ENCODE results near the gene GOPC. TPM values are rescaled to one million over a fixed set of nuclear protein-coding genes. Genes with fewer than 3 reads are reported as not detected.

GOPC gene
- total RNA-seq, 2 donors from 2014 or later = 28.4 to 30.3 TPM

DNA sequence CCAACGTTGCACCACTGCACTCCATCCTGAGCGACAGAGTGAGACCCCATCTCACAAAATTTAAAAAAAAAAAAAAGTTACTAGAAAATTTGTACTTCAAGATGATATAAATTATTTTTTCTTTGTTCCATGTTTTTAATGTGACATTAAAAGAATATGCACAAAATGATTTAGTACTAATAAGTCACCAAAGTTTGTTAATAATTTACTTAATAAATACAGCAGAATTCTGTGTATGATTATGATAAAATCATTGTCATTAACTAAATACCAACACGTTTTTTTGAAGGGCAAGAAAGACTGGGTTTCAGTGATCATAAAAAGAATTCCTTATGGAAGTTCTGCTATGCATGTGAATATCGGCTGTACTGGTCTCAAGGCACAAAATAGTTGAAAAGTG lies 28.1 kb downstream of the GOPC start:
- no peaks in the 10 kb centered on the region for H3K4me1 ChIP-seq (ENCODE audit: control insufficient read depth, insufficient read depth, low read length)
- H3K27me3 Mint-ChIP-seq (ENCODE audit: insufficient read depth) = no peaks in the 10 kb centered on the region
- DNase-seq = no peak
- H3K4me3 Mint-ChIP-seq = no peak overlapping the region
- no peaks in the 10 kb centered on the region for H3K9me3 ChIP-seq (ENCODE audit: control insufficient read depth, low read length)
- H3K27ac Mint-ChIP-seq = no peak overlapping the region
- H3K27me3 ChIP-seq (ENCODE audit: control insufficient read depth, insufficient read depth, low read length, poor library complexity, severe bottlenecking) = no peaks in the 10 kb centered on the region
- peaks cover 39% of the 10 kb centered on the region for H3K36me3 Mint-ChIP-seq (ENCODE audit: low read depth)
- WGBS, 2 experiments (ENCODE audit: insufficient coverage in 1 of 2, insufficient read length in 1 of 2) = 80 to 82% methylated on average over 1 to 2 of the region's 4 CpGs
- H3K36me3 ChIP-seq (ENCODE audit: control insufficient read depth, insufficient read depth, low read length) = peaks cover 67% of the 10 kb centered on the region
- H3K9me3 Mint-ChIP-seq = no peaks in the 10 kb centered on the region
- H3K4me3 ChIP-seq (ENCODE audit: low read length) = no peak overlapping the region
- H3K9ac ChIP-seq (ENCODE audit: extremely low read depth, low read length, poor library complexity, severe bottlenecking) = no peak overlapping the region
- H3K27ac ChIP-seq (ENCODE audit: low read depth, low read length) = no peak overlapping the region
- TF ChIP-seq, protein P1, sequence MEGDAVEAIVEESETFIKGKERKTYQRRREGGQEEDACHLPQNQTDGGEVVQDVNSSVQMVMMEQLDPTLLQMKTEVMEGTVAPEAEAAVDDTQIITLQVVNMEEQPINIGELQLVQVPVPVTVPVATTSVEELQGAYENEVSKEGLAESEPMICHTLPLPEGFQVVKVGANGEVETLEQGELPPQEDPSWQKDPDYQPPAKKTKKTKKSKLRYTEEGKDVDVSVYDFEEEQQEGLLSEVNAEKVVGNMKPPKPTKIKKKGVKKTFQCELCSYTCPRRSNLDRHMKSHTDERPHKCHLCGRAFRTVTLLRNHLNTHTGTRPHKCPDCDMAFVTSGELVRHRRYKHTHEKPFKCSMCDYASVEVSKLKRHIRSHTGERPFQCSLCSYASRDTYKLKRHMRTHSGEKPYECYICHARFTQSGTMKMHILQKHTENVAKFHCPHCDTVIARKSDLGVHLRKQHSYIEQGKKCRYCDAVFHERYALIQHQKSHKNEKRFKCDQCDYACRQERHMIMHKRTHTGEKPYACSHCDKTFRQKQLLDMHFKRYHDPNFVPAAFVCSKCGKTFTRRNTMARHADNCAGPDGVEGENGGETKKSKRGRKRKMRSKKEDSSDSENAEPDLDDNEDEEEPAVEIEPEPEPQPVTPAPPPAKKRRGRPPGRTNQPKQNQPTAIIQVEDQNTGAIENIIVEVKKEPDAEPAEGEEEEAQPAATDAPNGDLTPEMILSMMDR (conservative IDR thresholded peaks at IDR 0.05) = no peak
- H3K4me1 Mint-ChIP-seq = no peaks in the 10 kb centered on the region

DNA sequence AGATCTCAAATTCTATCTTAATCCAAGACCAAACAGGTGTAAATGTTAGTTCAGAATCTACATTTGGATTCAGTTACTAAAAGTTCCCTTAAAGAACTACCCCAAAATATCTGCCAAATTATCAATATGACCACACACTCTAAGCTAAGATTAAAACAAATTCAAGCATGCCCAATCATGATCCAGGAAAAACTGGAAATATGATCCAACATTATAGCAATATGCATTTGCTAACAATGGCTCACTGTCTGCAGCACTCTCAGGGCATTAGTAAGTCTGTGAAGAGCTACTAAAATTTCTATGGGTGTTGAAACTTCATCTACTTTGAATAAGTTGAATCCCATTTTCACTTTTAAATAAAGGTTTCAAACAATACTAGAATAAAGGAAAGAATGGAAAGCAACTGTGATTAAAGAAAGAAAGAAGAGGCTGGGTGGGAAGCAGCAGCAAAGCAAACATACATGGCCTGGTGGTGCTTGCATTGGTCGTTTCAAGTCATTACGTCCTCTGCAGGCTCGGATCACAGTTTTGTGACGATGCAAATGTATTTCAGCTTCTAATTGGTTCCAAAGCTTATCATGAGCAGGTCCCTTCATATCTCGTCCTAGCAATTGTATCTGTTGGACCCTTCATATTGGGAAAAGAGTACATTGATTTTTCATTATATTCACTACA lies 29.2 kb downstream of the GOPC start:
- 90% methylated on average over 4 to 5 of the region's 5 CpGs for WGBS, 2 experiments (ENCODE audit: insufficient coverage in 1 of 2, insufficient read length in 1 of 2)

DNA sequence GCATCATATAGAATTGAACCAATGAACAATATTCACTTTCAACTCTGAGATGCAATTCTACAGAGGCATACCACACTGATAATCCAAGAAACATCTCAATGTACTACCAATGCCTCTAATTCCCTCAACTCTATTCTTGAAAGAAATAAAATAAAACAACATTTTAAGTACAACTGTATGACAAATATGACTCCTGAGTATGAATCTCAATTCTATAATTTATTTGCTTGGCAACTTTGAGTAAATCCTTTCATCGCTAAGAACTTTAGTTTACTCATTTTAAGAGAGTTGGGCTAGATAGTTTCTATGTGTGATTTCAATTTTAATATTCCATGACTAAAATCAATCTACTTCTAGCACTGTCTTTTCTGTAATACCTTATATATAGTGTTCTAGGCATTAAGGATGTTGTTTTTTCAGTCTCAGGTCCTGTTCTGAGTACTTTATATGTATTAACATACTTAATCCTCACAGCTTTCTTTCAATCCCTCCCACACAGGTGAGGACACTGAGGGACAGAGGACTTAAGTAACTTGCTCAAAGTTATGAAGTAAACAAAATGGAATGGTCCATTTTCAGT lies 33.4 kb downstream of the GOPC start:
- no peak for DNase-seq
- Histone ChIP-seq H3K9ac (ENCODE audit: extremely low read depth, low read length, poor library complexity, severe bottlenecking) (no peak overlapping the region), H3K9me3 (ENCODE audit: control insufficient read depth, low read length) (no peaks in the 10 kb centered on the region), H3K27ac (ENCODE audit: low read depth, low read length) (no peak overlapping the region), H3K36me3 (ENCODE audit: control insufficient read depth, insufficient read depth, low read length) (peaks cover 85% of the 10 kb centered on the region), H3K4me1 (ENCODE audit: control insufficient read depth, insufficient read depth, low read length) (no peaks in the 10 kb centered on the region), H3K27me3 (ENCODE audit: control insufficient read depth, insufficient read depth, low read length, poor library complexity, severe bottlenecking) (no peaks in the 10 kb centered on the region), H3K4me3 (ENCODE audit: low read length) (no peak overlapping the region)
- Mint-ChIP-seq H3K27ac (no peak overlapping the region), H3K27me3 (ENCODE audit: insufficient read depth) (no peaks in the 10 kb centered on the region), H3K4me1 (no peaks in the 10 kb centered on the region), H3K9me3 (no peaks in the 10 kb centered on the region), H3K36me3 (ENCODE audit: low read depth) (peaks cover 45% of the 10 kb centered on the region), H3K4me3 (no peak overlapping the region)
- WGBS, 2 experiments (ENCODE audit: insufficient coverage in 1 of 2, insufficient read length in 1 of 2) = no CpG with 5 or more reads among the region's 1 CpG
- TF ChIP-seq, protein P1 (conservative IDR thresholded peaks at IDR 0.05) = no peak

More for the DNA sequence above, 29.2 kb downstream of the GOPC start:
- DNase-seq = no peak
- Histone ChIP-seq H3K4me3 (ENCODE audit: low read length) (no peak overlapping the region), H3K4me1 (ENCODE audit: control insufficient read depth, insufficient read depth, low read length) (no peaks in the 10 kb centered on the region), H3K9me3 (ENCODE audit: control insufficient read depth, low read length) (no peaks in the 10 kb centered on the region), H3K27me3 (ENCODE audit: control insufficient read depth, insufficient read depth, low read length, poor library complexity, severe bottlenecking) (no peaks in the 10 kb centered on the region), H3K9ac (ENCODE audit: extremely low read depth, low read length, poor library complexity, severe bottlenecking) (no peak overlapping the region), H3K27ac (ENCODE audit: low read depth, low read length) (no peak overlapping the region), H3K36me3 (ENCODE audit: control insufficient read depth, insufficient read depth, low read length) (peaks cover 76% of the 10 kb centered on the region)
- Mint-ChIP-seq H3K36me3 (ENCODE audit: low read depth) (peaks cover 42% of the 10 kb centered on the region), H3K27me3 (ENCODE audit: insufficient read depth) (no peaks in the 10 kb centered on the region), H3K27ac (no peak overlapping the region), H3K4me3 (no peak overlapping the region), H3K9me3 (no peaks in the 10 kb centered on the region), H3K4me1 (no peaks in the 10 kb centered on the region)
- TF ChIP-seq, protein P1 (conservative IDR thresholded peaks at IDR 0.05) = no peak
